GM19193 (cell line): ENCODE measurements around the gene CFAP65.

Experiments
- POLR2A ChIP-seq: IDR thresholded peaks from 4 replicates; pipeline ENCODE4 v1.6.1; 2011; ENCODE audit not compliant: insufficient read depth, insufficient read length; ENCODE audit errors: extremely low read depth

The CFAP65 gene

GRCh38 chr2:219054956-219055903 is 13.9 kb upstream of the CFAP65 start:
- TF ChIP-seq POLR2A: no peak

GRCh38 chr2:219049282-219049681 is 8.0 kb upstream of the CFAP65 start:
- no peak for TF ChIP-seq POLR2A

GRCh38 chr2:219045937-219046550 is 4.7 kb upstream of the CFAP65 start:
- TF ChIP-seq POLR2A: no peak

- no peak for TF ChIP-seq POLR2A
These were observed 1.4 kb upstream of the CFAP65 start for GRCh38 chr2:219042750-219043149.

GRCh38 chr2:219042157-219042556 is 841 bp upstream of the CFAP65 start:
- no peak for TF ChIP-seq POLR2A

GRCh38 chr2:219038600-219038999 is 2.7 kb downstream of the CFAP65 start:
- no peak for TF ChIP-seq POLR2A

GRCh38 chr2:219037783-219038499 is 3.4 kb downstream of the CFAP65 start:
- TF ChIP-seq POLR2A: no peak

- TF ChIP-seq POLR2A: no peak
These were observed 5.4 kb downstream of the CFAP65 start for GRCh38 chr2:219035942-219036341.

- TF ChIP-seq POLR2A: no peak
These were observed 6.5 kb downstream of the CFAP65 start for GRCh38 chr2:219034823-219035222.

- TF ChIP-seq POLR2A: no peak
These were observed 9.1 kb downstream of the CFAP65 start for GRCh38 chr2:219032051-219032745.

- TF ChIP-seq POLR2A: no peak
These were observed 10.1 kb downstream of the CFAP65 start for GRCh38 chr2:219031005-219031738.

- TF ChIP-seq POLR2A: no peak
These were observed 11.0 kb downstream of the CFAP65 start for GRCh38 chr2:219030177-219030940.

GRCh38 chr2:219029829-219030165 is 11.5 kb downstream of the CFAP65 start:
- TF ChIP-seq POLR2A: no peak

- TF ChIP-seq POLR2A: no peak
These were observed 12.1 kb downstream of the CFAP65 start for GRCh38 chr2:219028996-219029828.
